OCI-LY3 (cell line): Measurements from ENCODE around the gene BPIFA1.

Source experiments
- H2AFZ ChIP-seq: fragments of 200-600, 300-600 bp; shearing (Covaris generic); 2 replicates; pipeline ENCODE4 v1.6.0; 2014; ENCODE audit warnings: antibody characterized with exemption, low read depth, low read length
- H3K27ac ChIP-seq: fragments of 200-600, 300-600 bp; sonication (generic); 2 replicates; pipeline ENCODE4 v1.5.1; 2014; ENCODE audit warnings: mild to moderate bottlenecking, low read length, moderate library complexity, mixed read lengths
- H3K27me3 ChIP-seq: fragments of 200-600, 300-600 bp; sonication (generic); 2 replicates; pipeline ENCODE4 v1.6.1; 2014; ENCODE audit warnings: low read depth, low read length, mixed read lengths
- H3K36me3 ChIP-seq: fragments of 200-600, 300-600 bp; sonication (generic); replicated peaks from 2 replicates; pipeline ENCODE3; 2014; ENCODE audit warnings: low read depth, low read length, mixed read lengths
- H3K4me1 ChIP-seq: fragments of 300-600, 200-600 bp; sonication (generic); 2 replicates; pipeline ENCODE4 v1.6.1; 2014; ENCODE audit warnings: low read length, mixed read lengths
- H3K4me2 ChIP-seq: fragments of 200-600, 300-600 bp; sonication (generic); 2 replicates; pipeline ENCODE4 v1.6.1; 2014; ENCODE audit warnings: low read length, mixed read lengths
- H3K4me3 ChIP-seq: fragments of 300-600, 200-600 bp; sonication (generic); 2 replicates; pipeline ENCODE4 v1.5.1; 2014; ENCODE audit warnings: antibody characterized with exemption, mild to moderate bottlenecking, low read length, moderate library complexity
- H3K79me2 ChIP-seq: fragments of 300-600, 200-600 bp; shearing (Covaris generic); 2 replicates; pipeline ENCODE4 v1.6.1; 2014; ENCODE audit warnings: mild to moderate bottlenecking, low read length, mixed read lengths
- H3K9ac ChIP-seq: fragments of 300-600, 200-600 bp; shearing (Covaris generic); 2 replicates; pipeline ENCODE4 v1.6.0; 2014; ENCODE audit warnings: mild to moderate bottlenecking, low read length, moderate library complexity
- H3K9me3 ChIP-seq: fragments of 200-600, 300-600 bp; shearing (Covaris generic); 2 replicates; pipeline ENCODE4 v1.6.1; 2014; ENCODE audit warnings: low read length, mixed read lengths; ENCODE audit not compliant: insufficient read depth
- H4K20me1 ChIP-seq: fragments of 200-600, 300-600 bp; sonication (generic); 2 replicates; pipeline ENCODE4 v1.6.1; 2016; ENCODE audit warnings: low read length, mixed read lengths; ENCODE audit not compliant: insufficient read depth
- CTCF ChIP-seq: fragments of 200-600, 300-600 bp; sonication (generic); IDR thresholded peaks from 2 replicates; pipeline ENCODE4 v1.5.1; 2014; ENCODE audit warnings: antibody characterized with exemption, low read length, low read depth
- EZH2phosphoT487 ChIP-seq: fragments of 200-600 bp; shearing (Covaris generic); IDR thresholded peaks from 2 replicates; pipeline ENCODE4 v1.6.1; 2018; ENCODE audit warnings: antibody characterized with exemption, mixed run types, low read depth

BPIFA1 gene

GRCh38 chr20:33246077-33246476 lies 10.3 kb downstream of the BPIFA1 start:
- Histone ChIP-seq H3K4me1 (no peaks in the 10 kb centered on the region), H3K27ac (no peak overlapping the region), H3K79me2 (no peaks in the 10 kb centered on the region), H3K36me3 (no peaks in the 10 kb centered on the region), H3K9ac (no peak overlapping the region), H3K9me3 (no peaks in the 10 kb centered on the region), H4K20me1 (no peaks in the 10 kb centered on the region), H3K4me3 (no peak overlapping the region), H3K4me2 (no peak overlapping the region), H2AFZ (no peak overlapping the region), H3K27me3 (0 out of 2 replicates have a peak, but pooled peaks cover 5% of the 10 kb centered on the region)
- TF ChIP-seq EZH2phosphoT487 (no peak), CTCF (no peak)

GRCh38 chr20:33249456-33249855 lies 13.7 kb downstream of the BPIFA1 start:
- Histone ChIP-seq H3K4me2 (no peak overlapping the region), H3K27ac (no peak overlapping the region), H3K79me2 (no peaks in the 10 kb centered on the region), H4K20me1 (no peaks in the 10 kb centered on the region), H3K9me3 (no peaks in the 10 kb centered on the region), H3K27me3 (peaks cover 7% of the 10 kb centered on the region; the same call in 1 of the 2 replicates), H3K36me3 (no peaks in the 10 kb centered on the region), H3K9ac (no peak overlapping the region), H3K4me1 (no peaks in the 10 kb centered on the region), H2AFZ (no peak overlapping the region), H3K4me3 (no peak overlapping the region)
- TF ChIP-seq EZH2phosphoT487 (no peak), CTCF (no peak)

- TF ChIP-seq EZH2phosphoT487 (no peak), CTCF (no peak)
- no peaks in the 10 kb centered on the region for H3K79me2 ChIP-seq
- H3K9me3 ChIP-seq, result no peaks in the 10 kb centered on the region
- no peaks in the 10 kb centered on the region for H4K20me1 ChIP-seq
- no peak overlapping the region for H3K27ac ChIP-seq
- no peak overlapping the region for H3K4me3 ChIP-seq
- peaks cover 11% of the 10 kb centered on the region for H3K27me3 ChIP-seq
- H3K4me2 ChIP-seq, result no peak overlapping the region
- no peak overlapping the region for H3K9ac ChIP-seq
- H3K36me3 ChIP-seq, result no peaks in the 10 kb centered on the region
- no peak overlapping the region for H2AFZ ChIP-seq
- H3K4me1 ChIP-seq, result no peaks in the 10 kb centered on the region
These were observed 14.9 kb downstream of the BPIFA1 start for GRCh38 chr20:33250666-33251065.

GRCh38 chr20:33251496-33251895 lies 15.7 kb downstream of the BPIFA1 start:
- H3K4me2 ChIP-seq, result no peak overlapping the region
- no peaks in the 10 kb centered on the region for H3K79me2 ChIP-seq
- no peak for TF ChIP-seq CTCF
- TF ChIP-seq EZH2phosphoT487, result no peak

More at GRCh38 chr20:33251496-33251895, 15.7 kb downstream of the BPIFA1 start:
- H3K36me3 ChIP-seq, result no peaks in the 10 kb centered on the region
- no peak overlapping the region for H3K4me3 ChIP-seq
- H3K27me3 ChIP-seq, result peaks cover 18% of the 10 kb centered on the region
- no peaks in the 10 kb centered on the region for H4K20me1 ChIP-seq
- H2AFZ ChIP-seq, result no peak overlapping the region
- H3K9ac ChIP-seq, result no peak overlapping the region
- no peaks in the 10 kb centered on the region for H3K4me1 ChIP-seq
- no peaks in the 10 kb centered on the region for H3K9me3 ChIP-seq
- H3K27ac ChIP-seq, result no peak overlapping the region
